Measurements from ENCODE around the gene ILRUN.

- TF ChIP-seq CBX5 (IDR thresholded peaks at IDR 0.05; ENCODE audit: low read depth, low read length) (no peak), EP300 (IDR thresholded peaks at IDR 0.05; ENCODE audit: borderline replicate concordance in 1 of 2, low read depth in 2 of 2, low read length in 2 of 2) (no peak), ATF3 (IDR thresholded peaks at IDR 0.05; ENCODE audit: insufficient read depth, low read depth, low read length) (no peak)
Measured at GRCh38 chr6:34743625-34744293, 47.2 kb upstream of the ILRUN start.
